H54 (cell line): Measurements from ENCODE around the gene AVEN.
"Not testable (repeated sequence)": the region's sequence is repeated elsewhere in the genome, so short reads cannot be mapped to it uniquely, and the experiment has no call there.

ENCODE experiments used
- DNase-seq: peaks from one replicate; pipeline ENCODE4 v3.0.0; 2011; ENCODE audit warnings: low spot score, mixed read lengths; ENCODE audit not compliant: insufficient read length
- FAIRE-seq: peaks from 3 replicates; lab custom pipeline; 2011; peaks lifted over from hg19 to GRCh38; lab: Jason Lieb, UNC
- POLR2A ChIP-seq: IDR thresholded peaks from 2 replicates; pipeline ENCODE4 v1.6.1; 2011; ENCODE audit warnings: low read depth, mild to moderate bottlenecking, low read length

AVEN gene

DNA sequence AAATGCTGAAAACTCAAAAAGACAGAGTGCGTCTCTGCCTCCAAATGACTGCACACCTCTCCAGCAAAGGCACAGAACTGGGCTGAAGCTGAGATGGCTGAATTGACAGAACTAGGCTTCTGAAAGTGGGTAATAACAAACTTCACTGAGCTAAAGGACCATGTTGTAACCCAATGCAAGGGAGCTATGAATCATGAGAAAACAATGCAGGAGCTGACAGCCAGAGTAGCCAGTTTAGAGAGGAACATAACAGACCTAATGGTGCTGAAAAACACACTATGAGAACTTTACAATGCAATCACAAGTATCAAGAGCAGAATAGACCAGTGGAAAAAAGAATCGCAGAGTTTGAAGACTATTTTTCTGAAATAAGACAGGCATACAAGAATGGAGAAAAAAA, 10.1 kb upstream of the AVEN start:
- FAIRE-seq (peak; percentile 72), DNase-seq (no peak)
- TF ChIP-seq POLR2A = no peak

DNA sequence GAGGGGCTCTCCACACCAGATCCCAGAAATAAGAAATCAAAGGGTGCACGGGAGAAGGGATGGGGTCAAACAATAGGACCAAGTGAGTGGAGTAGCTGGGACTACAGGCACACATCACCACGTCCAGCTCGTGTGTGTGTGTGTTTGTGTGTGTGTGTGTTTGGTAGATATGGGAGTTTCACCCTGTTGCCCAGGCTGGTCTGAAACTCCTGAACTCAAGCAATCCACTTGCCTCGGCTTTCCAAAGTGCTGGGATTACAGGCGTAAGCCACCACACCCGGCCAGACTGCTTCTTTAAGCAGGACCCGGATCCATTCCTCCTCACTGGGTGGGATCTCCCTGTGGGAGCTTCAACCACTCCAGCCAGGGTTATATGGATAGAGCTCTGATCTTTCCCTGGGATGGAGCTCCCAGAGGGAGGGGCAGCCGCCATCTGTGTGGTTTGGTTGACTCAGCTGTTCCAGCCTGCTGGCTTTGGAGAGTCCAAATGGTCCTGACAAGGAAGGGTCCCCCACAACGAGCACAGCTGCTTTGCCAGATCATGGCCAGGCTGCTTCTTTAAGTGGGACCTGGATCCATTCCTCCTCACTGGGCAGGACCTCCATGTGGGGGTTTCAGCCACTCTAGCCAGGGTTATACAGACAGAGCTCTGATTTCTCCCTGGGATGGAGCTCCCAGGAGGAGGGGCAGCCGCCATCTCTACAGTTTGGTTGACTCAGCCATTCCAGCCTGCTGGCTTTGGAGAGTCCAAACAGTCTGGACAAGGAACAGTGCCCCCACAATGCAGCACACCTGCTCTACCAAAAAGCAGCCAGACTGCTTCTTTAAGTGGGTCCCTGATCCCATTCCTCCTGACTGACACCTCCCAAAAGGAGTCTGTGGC, 9.1 kb upstream of the AVEN start:
- DNase-seq (no peak), FAIRE-seq (peak; percentile 33)
- TF ChIP-seq POLR2A = no peak; the same call in 1 of the 2 replicates

DNA sequence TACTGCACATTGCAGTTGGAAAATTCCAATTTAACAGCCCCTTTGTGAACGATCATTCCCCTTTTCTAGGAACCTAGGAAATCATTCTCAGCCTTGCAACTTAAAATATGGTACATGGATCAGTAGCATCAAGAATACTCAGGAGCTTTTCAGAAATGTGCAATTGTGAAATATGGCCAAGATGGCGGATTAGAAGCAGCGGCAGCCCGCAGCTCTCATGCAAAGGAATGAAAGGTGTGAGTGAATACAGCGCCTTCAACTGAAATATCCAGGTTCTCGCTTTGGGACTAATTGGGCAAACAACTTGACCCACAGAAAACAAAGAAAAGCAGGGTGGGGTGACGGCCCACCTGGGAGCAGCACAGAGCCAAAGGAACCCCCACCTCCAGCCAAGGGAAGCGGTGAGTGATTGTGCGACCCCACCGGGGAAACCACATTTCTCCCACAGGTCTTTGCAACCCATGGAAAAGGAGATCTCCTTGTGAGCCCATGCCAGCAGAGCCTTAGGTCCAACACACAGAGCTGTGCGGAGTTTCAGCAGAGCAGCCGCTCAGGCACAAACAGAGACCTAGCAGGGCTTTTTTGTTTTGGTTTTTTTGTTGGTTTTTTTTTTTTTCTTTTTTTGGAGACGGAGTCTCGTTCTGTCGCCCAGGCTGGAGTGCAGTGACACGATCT, 7.6 kb upstream of the AVEN start:
- DNase-seq = no peak
- no peak for TF ChIP-seq POLR2A
- no peak for FAIRE-seq

DNA sequence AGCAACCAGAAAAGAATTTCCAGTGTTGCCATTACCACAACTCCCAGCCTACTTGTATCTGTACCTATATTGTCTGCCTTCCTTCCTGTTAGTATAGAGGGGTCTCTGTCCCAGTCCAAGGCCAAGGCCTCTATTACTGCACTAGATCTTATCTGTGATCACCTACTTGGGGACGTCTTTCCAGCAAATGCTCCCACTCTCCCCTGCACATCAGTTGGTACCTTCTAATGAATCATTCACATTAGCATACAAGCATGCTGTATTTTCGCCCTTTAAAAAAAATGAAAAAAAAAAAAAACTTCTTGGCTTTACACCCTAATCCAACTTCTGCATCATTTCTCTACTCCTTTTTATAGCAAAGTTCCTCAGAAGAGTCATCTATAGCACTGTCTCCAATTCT, 4.8 kb upstream of the AVEN start:
- FAIRE-seq = no peak

DNA sequence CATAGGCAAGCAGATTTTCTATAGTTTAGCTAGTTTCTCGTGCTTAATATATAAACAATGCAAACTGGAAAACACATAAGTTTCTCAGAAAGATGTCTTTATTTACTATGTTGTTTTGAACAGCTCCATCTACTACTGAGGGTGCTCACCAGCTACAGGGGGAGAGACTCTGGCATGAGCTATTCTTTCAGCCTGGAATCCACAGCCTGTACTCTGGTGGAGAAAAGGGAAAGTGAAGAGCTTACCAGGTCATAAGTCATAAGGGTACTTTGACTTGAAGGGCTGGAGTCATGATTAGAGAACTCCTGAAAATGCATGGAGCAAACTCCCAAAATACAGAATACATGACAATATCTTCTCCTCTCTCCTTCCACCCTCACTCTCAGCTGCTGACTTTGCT, 4.4 kb upstream of the AVEN start:
- TF ChIP-seq POLR2A = no peak
- FAIRE-seq = no peak
- no peak for DNase-seq

More for the DNA sequence above, 4.8 kb upstream of the AVEN start:
- DNase-seq = no peak
- no peak for TF ChIP-seq POLR2A

DNA sequence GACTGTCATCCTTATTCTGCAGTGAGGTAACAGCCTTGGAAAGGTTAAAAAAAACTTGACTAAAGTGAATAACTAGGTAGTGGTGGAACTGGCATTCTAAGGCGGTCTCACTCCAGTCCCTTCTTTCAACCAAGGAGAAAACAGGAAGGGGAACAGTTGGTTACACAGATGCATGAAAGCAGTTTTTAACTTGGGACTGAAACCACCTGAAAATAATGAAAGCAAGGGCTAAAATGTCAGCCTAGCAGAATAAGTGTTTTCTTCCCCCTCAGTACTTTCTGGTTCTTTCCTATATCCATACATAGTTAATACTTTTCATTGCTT, 748 bp upstream of the AVEN start:
- FAIRE-seq = no peak
- no peak for DNase-seq
- no peak for TF ChIP-seq POLR2A

DNA sequence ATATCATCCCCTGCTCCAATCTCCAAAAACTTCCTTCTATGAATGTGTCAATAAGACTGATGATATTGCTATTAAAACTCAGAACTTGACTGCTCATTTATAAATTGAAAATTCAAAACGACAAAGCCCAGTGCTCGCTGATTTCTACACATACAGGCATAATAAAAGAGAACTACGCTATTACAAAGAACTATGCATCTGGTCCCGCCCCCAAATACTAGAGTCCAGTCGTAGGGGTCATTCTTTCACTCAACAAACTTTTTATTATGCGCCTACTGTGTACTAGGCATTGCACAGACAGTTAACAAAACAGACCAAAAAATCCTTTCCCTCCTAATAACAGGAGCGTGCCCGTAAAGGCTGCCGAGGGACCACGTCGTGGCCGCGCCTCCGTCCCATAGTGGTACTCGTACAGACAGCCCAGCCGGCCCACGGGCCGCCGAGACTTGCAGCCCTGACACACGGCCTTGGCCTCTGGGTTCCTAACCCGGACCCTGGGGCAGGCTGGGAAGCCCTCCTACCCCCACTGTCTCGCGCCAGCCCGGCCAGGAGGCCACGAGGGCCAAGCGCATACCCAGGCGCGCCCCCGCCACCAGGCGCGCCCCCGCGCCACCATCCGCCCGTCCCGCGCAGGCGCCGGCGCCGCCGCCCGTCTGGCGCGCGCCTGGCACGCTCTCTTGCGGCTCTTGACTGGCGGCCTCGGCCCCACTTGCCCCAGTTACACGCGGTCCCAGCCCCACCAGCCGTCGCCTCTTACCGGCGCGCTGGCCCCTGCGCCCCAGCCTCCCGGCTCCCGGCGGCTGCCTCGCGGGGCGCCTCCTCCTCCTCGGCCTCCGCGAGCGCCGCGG, 757 bp downstream of the AVEN start:
- peak; percentile 58 for TF ChIP-seq POLR2A
- peak; percentile 70 for FAIRE-seq

DNA sequence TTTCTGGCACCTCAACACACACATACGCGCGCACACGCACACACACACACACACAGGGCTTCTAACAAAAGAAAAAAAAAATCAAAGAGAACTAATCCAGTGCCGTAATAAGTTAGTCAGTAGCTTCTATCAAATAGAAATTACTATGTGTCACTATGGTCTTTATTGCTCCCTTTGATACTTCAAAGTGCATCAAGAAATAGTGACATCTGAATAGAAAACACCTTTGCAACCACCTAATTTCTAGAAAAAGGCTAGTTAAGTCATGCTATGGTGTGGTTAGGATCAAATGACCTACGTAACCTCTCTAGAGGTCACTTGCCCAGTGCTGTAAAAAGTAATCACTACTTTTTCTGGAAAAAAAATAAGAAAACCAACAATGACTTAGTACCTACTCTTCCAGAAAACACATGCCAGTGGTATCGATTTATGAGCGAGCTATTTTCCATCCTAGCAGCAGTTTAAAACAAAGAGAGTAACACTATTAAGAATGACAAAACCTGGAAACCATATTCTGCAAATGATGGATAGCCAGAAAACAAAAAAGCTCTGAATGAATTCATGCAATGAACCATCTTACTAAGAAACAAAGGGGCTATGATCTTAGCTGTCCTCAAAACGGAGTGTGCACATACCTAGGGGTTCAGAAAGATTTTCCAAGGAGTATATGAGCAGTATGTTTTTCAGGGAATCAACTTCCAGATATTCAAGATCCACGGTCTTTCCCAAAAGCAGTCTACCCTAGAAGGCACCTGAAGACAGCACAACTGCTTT, 6.8 kb downstream of the AVEN start:
- FAIRE-seq = no peak
- no peak for DNase-seq
- no peak for TF ChIP-seq POLR2A

More for the DNA sequence above, 757 bp downstream of the AVEN start:
- peak; percentile 65 for DNase-seq

DNA sequence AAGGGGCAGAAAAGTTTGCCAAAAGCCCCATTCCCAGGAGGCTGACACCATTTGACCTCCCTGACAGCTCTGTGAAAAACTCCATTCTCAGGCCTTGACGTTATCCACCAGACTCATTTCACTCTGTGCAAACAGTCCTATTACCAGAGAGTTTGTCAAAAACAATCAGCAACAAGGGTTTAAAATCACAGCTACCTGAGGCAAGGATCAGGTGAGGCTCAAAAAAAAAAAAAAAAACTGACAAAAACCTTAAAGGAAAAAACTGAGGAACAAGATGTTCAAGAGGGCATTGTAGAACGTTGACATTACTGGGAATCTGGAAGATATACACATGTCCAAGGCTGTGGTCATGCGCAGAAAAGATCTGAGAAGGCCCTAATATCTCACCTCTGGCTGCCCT, 11.4 kb downstream of the AVEN start:
- FAIRE-seq = no peak
- TF ChIP-seq POLR2A = no peak
- no peak for DNase-seq

DNA sequence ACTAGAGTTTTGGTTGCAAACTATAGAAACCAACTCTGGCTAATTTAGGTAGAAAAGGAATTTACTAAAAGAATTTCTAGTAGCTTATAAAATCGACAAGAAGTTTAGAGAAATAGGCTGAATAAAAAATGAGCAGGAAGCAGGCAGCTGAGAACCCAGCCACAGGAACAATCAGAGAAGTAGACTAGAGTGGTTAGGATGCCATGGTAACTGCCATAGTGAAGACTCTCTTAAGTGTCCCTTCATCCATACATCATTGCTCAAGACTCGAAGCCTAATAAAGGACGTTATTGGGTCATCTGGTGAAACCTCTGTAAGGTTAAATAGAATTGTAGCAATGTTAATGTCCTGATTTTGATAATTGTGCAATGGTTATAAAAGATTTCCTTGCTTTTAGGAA, 13.8 kb downstream of the AVEN start:
- FAIRE-seq (no peak), DNase-seq (no peak)

DNA sequence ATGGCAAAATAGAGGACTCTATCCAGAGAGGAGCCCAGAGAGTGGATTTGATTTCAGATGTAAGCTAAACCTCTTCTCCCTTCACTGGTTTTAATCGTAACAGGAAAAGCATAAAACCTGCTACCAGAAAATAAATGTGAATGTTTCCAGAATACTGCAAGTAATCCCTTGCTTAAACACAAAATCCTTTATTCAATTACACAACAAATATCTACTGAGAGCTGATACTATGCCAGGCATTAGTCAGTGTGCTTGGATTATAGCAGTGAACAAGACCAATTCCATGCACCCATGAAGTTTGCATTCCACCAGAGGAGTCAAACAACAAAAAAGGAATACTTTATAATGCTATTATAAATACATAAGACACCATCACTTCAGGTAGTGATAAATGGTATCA, 15.1 kb downstream of the AVEN start:
- DNase-seq (no peak), FAIRE-seq (no peak)
- TF ChIP-seq POLR2A = no peak

More for the DNA sequence above, 13.8 kb downstream of the AVEN start:
- TF ChIP-seq POLR2A = no peak

DNA sequence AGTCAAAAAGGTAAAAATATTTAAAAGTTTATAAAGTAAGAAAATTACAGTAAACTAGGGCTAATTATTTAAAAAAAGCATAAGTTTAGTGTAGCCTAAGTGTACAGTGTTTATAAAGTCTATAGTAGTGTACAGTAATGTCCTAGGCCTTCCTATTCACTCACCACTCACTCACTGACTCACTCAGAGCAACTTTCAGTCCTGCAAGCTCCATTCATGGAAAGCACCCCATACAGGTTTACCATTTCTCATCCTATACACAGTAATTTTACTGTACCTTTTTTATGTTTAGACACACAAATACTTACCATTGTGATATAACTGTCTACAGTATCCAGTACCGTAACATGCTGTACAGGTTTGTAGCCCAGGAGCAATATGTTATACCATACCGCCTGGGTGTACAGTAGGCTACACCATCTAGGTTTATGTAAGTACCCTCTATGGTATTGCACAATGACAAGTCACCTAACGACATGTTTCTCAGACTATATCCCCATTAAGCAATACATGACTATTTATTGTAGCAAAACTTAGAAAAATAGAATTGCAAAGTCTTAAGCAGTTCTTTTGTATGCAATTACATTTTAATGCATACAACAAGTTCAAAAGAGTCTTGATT, 19.5 kb downstream of the AVEN start:
- no peak for TF ChIP-seq POLR2A
- FAIRE-seq = no peak
- no peak for DNase-seq

DNA sequence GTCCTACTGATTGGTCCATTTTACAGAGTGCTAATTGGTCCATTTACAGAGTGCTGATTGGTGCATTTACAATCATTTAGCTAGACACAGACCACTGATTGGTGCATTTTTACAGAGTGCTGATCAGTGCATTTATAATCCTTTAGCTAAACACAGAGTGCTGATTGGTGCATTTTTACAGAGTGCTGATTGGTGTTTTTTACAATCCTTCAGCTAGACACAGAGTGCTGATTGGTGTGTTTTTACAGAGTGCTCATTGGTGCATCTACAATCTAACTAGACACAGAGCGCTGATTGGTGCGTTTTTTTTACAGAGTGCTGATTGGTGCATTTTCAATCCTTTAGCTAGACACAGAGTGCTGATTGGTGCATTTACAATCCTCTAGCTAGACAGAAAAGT, 20.3 kb downstream of the AVEN start:
- DNase-seq, FAIRE-seq: not testable (repeated sequence)
